Body of pancreas (tissue), 4 donors: ENCODE data around the gene DYRK2.

Experiments used
- CTCF ChIP-seq, 7 experiments: fragments of 450-650 bp in 4 of 7; fragments of 200-600 bp in 3 of 7; sonication (generic) in 3 of 7; IDR thresholded peaks; one replicate each; pipeline ENCODE4 v1.5.1; 2016 to 2019; ENCODE audit warnings: antibody characterized with exemption in 7 of 7
- POLR2A ChIP-seq, 3 donors: fragments of 450-650 bp; IDR thresholded peaks; one replicate each; pipeline ENCODE4 v1.6.1; 2016; ENCODE audit warnings: antibody characterized with exemption in 3 of 3, mild to moderate bottlenecking in 2 of 3

GRCh38 chr12:67705394-67706370 lies 57.1 kb downstream of the DYRK2 start:
- no peak for TF ChIP-seq POLR2A (IDR thresholded peaks at IDR 0.05)
- no peak for TF ChIP-seq CTCF (IDR thresholded peaks at IDR 0.05)
